Measurements from ENCODE around the gene FBXO17.

- no peak for TF ChIP-seq EZH2phosphoT487 (IDR thresholded peaks at IDR 0.05; ENCODE audit: borderline replicate concordance)
- no peak for TF ChIP-seq CTCF (conservative IDR thresholded peaks at IDR 0.05; ENCODE audit: low read length)
These were observed 83.8 kb downstream of the FBXO17 start for GRCh38 chr19:38891771-38892170.
